GM23338 (cell line): Measurements from ENCODE around the gene WWC1. TPM values are rescaled to one million over a fixed set of nuclear protein-coding genes. Genes with fewer than 3 reads are reported as not detected.

Experiments used
- ATAC-seq: fragments of 200-7000 bp; cut with Tn5 transposase; 3 replicates; pipeline ENCODE4 v1.9.1; 2020
- DNase-seq: peaks from one replicate; pipeline ENCODE4 v3.0.0-alpha.2; 2015; ENCODE audit warnings: low spot score
- H2AFZ ChIP-seq: fragments of 200-600 bp; sonication (generic); 2 replicates; pipeline ENCODE4 v1.8.0; 2016; ENCODE audit warnings: antibody characterized with exemption, mild to moderate bottlenecking, moderate library complexity
- H3F3A ChIP-seq: fragments of 200-600 bp; sonication (generic); replicated peaks from 2 replicates; pipeline ENCODE4 v1.8.0; 2017; ENCODE audit warnings: antibody characterized with exemption, mixed run types, low read depth
- H3K27ac ChIP-seq: fragments of 200-600 bp; sonication (generic); 2 replicates; pipeline ENCODE4 v1.6.1; 2016; ENCODE audit warnings: low read depth
- H3K27me3 ChIP-seq: fragments of 200-600 bp; sonication (generic); 2 replicates; pipeline ENCODE4 v1.8.0; 2016; ENCODE audit warnings: mild to moderate bottlenecking, mixed run types, moderate library complexity; ENCODE audit not compliant: insufficient read depth
- H3K36me3 ChIP-seq: fragments of 200-600 bp; sonication (generic); 2 replicates; pipeline ENCODE4 v1.8.0; 2016; ENCODE audit warnings: mild to moderate bottlenecking; ENCODE audit not compliant: insufficient read depth
- H3K4me1 ChIP-seq: fragments of 200-600 bp; sonication (generic); 2 replicates; pipeline ENCODE4 v1.8.0; 2016; ENCODE audit warnings: mild to moderate bottlenecking, moderate library complexity; ENCODE audit not compliant: insufficient read depth
- H3K4me2 ChIP-seq: fragments of 200-600 bp; sonication (generic); 2 replicates; pipeline ENCODE4 v1.7.1; 2017; ENCODE audit warnings: mixed run types
- H3K4me3 ChIP-seq: fragments of 200-600 bp; sonication (generic); 2 replicates; pipeline ENCODE4 v1.6.1; 2016; ENCODE audit warnings: mixed run types
- H3K79me2 ChIP-seq: fragments of 200-600 bp; sonication (generic); replicated peaks from 2 replicates; pipeline ENCODE4 v1.8.0; 2017; ENCODE audit warnings: mild to moderate bottlenecking; ENCODE audit not compliant: insufficient read depth
- H3K9me2 ChIP-seq: fragments of 200-600 bp; sonication (generic); 2 replicates; pipeline ENCODE4 v1.8.0; 2017; ENCODE audit not compliant: insufficient read depth
- H4K20me1 ChIP-seq: fragments of 200-600 bp; sonication (generic); replicated peaks from 2 replicates; pipeline ENCODE4 v1.8.0; 2017; ENCODE audit warnings: mild to moderate bottlenecking; ENCODE audit not compliant: insufficient read depth
- H3K27ac Mint-ChIP-seq: 2 replicates; pipeline ENCODE4 v1.8.0; 2020; ENCODE audit warnings: inconsistent platforms, mild to moderate bottlenecking, moderate library complexity, mixed read lengths
- H3K27me3 Mint-ChIP-seq: 3 replicates; pipeline ENCODE4 v1.8.0; 2022; ENCODE audit warnings: low read depth, mild to moderate bottlenecking, moderate library complexity, mixed read lengths, inconsistent platforms; ENCODE audit not compliant: insufficient read depth, poor library complexity
- H3K36me3 Mint-ChIP-seq: 3 replicates; pipeline ENCODE4 v1.8.0; 2021; ENCODE audit warnings: low read depth, mild to moderate bottlenecking, inconsistent platforms, moderate library complexity, mixed read lengths
- H3K4me1 Mint-ChIP-seq: 3 replicates; pipeline ENCODE4 v1.8.0; 2020; ENCODE audit warnings: mild to moderate bottlenecking, inconsistent platforms, mixed read lengths
- H3K4me3 Mint-ChIP-seq: 3 replicates; pipeline ENCODE4 v1.8.0; 2021; ENCODE audit warnings: moderate library complexity, mild to moderate bottlenecking, inconsistent platforms, mixed read lengths
- H3K9me3 Mint-ChIP-seq: 3 replicates; pipeline ENCODE4 v1.8.0; 2020; ENCODE audit warnings: moderate library complexity, mild to moderate bottlenecking, inconsistent platforms, mixed read lengths
- CREB1 ChIP-seq: fragments of 250-450 bp; sonication (Bioruptor Pico); IDR thresholded peaks from 2 replicates; pipeline ENCODE4 v1.5.0; 2020; ENCODE audit warnings: low read depth, mild to moderate bottlenecking, moderate library complexity
- EZH2phosphoT487 ChIP-seq: fragments of 200-600 bp; sonication (generic); IDR thresholded peaks from one replicate; pipeline ENCODE4 v1.8.1; 2018; ENCODE audit warnings: antibody characterized with exemption; ENCODE audit not compliant: unreplicated experiment
- JUNB ChIP-seq: IDR thresholded peaks from one replicate; pipeline ENCODE4 v1.6.1; 2016; ENCODE audit warnings: antibody characterized with exemption; ENCODE audit not compliant: unreplicated experiment
- POLR2AphosphoS5 ChIP-seq: IDR thresholded peaks from 2 replicates; pipeline ENCODE4 v1.6.1; 2016; ENCODE audit warnings: antibody characterized with exemption, low read depth
- STAT1 ChIP-seq: IDR thresholded peaks from one replicate; pipeline ENCODE4 v1.6.1; 2016; ENCODE audit warnings: antibody characterized with exemption; ENCODE audit not compliant: unreplicated experiment
- ZNF114 ChIP-seq: fragments of 250-450 bp; sonication (Bioruptor Pico); IDR thresholded peaks from 2 replicates; pipeline ENCODE4 v1.5.0; 2020; ENCODE audit warnings: mild to moderate bottlenecking, moderate library complexity
- ZNF331 ChIP-seq: fragments of 250-450 bp; sonication (Bioruptor Pico); IDR thresholded peaks from 2 replicates; pipeline ENCODE4 v1.5.0; 2020; ENCODE audit warnings: low read depth, mild to moderate bottlenecking, moderate library complexity
- polyA plus RNA-seq: library from polyadenylated mRNA; unstranded; fragments of >200 nt; fragmentation: Nextera tagmentation; extraction: Ambion mirVana; gene quantifications from 2 replicates; pipeline ENCODE4 v1.2.1, GENCODE V29; 2016
- total RNA-seq: library from RNA; depleted of rRNA; stranded (reverse); fragments of >200 nt; shearing (Covaris generic); gene quantifications from 2 replicates; pipeline ENCODE4 v1.2.3, GENCODE V29; 2014
- TF ChIP-seq, protein P1 (sequence below): fragments of 250-450 bp; sonication (Bioruptor Pico); IDR thresholded peaks from 2 replicates; pipeline ENCODE4 v1.5.0; 2020; ENCODE audit warnings: mild to moderate bottlenecking, moderate library complexity
- TF ChIP-seq, protein P2 (sequence below): IDR thresholded peaks from 2 replicates; pipeline ENCODE4 v1.6.1; 2016; ENCODE audit warnings: antibody characterized with exemption
- TF ChIP-seq, protein P3 (sequence below): IDR thresholded peaks from one replicate; pipeline ENCODE4 v1.6.1; 2018; ENCODE audit warnings: antibody characterized with exemption; ENCODE audit not compliant: unreplicated experiment
- TF ChIP-seq, protein P4 (sequence below), 2 experiments: fragments of 200-600 bp in 1 of 2; sonication (generic) in 1 of 2; conservative IDR thresholded peaks; 2 replicates each; pipeline versions ENCODE4 v1.5.1 to v1.6.1; 2016 to 2017; ENCODE audit warnings: antibody characterized with exemption in 2 of 2, low read depth in 2 of 2, mild to moderate bottlenecking in 2 of 2, moderate library complexity in 1 of 2

The WWC1 gene
- total and polyA plus RNA-seq, 2 experiments from 2014 or later = 25.4 to 27.8 TPM

DNA sequence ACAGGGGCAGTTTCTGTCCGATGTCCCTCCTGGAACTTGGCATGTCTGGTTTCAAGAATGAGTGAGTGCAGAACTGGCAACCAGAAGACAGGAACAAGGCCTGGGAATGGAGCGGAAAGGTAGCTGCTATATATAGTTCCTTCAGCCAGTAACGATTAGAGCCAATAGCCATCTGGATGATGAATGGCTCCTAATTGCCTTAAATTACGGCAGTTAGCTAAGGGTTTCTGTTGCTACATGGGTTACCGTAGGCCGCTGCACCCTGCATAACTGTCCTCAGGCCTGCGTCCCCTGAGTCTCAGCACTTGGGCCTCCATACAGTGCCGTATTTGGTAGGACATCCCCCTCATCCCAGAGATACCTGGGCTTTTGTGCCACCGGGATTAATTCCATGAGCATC is 29.4 kb downstream of the WWC1 start (continued):
- TF ChIP-seq, protein P1, sequence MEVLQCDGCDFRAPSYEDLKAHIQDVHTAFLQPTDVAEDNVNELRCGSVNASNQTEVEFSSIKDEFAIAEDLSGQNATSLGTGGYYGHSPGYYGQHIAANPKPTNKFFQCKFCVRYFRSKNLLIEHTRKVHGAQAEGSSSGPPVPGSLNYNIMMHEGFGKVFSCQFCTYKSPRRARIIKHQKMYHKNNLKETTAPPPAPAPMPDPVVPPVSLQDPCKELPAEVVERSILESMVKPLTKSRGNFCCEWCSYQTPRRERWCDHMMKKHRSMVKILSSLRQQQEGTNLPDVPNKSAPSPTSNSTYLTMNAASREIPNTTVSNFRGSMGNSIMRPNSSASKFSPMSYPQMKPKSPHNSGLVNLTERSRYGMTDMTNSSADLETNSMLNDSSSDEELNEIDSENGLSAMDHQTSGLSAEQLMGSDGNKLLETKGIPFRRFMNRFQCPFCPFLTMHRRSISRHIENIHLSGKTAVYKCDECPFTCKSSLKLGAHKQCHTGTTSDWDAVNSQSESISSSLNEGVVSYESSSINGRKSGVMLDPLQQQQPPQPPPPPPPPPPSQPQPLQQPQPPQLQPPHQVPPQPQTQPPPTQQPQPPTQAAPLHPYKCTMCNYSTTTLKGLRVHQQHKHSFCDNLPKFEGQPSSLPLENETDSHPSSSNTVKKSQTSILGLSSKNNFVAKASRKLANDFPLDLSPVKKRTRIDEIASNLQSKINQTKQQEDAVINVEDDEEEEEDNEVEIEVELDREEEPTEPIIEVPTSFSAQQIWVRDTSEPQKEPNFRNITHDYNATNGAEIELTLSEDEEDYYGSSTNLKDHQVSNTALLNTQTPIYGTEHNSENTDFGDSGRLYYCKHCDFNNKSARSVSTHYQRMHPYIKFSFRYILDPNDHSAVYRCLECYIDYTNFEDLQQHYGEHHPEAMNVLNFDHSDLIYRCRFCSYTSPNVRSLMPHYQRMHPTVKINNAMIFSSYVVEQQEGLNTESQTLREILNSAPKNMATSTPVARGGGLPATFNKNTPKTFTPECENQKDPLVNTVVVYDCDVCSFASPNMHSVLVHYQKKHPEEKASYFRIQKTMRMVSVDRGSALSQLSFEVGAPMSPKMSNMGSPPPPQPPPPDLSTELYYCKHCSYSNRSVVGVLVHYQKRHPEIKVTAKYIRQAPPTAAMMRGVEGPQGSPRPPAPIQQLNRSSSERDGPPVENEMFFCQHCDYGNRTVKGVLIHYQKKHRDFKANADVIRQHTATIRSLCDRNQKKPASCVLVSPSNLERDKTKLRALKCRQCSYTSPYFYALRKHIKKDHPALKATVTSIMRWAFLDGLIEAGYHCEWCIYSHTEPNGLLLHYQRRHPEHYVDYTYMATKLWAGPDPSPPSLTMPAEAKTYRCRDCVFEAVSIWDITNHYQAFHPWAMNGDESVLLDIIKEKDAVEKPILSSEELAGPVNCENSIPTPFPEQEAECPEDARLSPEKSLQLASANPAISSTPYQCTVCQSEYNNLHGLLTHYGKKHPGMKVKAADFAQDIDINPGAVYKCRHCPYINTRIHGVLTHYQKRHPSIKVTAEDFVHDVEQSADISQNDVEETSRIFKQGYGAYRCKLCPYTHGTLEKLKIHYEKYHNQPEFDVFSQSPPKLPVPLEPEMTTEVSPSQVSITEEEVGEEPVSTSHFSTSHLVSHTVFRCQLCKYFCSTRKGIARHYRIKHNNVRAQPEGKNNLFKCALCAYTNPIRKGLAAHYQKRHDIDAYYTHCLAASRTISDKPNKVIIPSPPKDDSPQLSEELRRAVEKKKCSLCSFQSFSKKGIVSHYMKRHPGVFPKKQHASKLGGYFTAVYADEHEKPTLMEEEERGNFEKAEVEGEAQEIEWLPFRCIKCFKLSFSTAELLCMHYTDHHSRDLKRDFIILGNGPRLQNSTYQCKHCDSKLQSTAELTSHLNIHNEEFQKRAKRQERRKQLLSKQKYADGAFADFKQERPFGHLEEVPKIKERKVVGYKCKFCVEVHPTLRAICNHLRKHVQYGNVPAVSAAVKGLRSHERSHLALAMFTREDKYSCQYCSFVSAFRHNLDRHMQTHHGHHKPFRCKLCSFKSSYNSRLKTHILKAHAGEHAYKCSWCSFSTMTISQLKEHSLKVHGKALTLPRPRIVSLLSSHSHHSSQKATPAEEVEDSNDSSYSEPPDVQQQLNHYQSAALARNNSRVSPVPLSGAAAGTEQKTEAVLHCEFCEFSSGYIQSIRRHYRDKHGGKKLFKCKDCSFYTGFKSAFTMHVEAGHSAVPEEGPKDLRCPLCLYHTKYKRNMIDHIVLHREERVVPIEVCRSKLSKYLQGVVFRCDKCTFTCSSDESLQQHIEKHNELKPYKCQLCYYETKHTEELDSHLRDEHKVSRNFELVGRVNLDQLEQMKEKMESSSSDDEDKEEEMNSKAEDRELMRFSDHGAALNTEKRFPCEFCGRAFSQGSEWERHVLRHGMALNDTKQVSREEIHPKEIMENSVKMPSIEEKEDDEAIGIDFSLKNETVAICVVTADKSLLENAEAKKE = no peak
- TF ChIP-seq POLR2AphosphoS5 (no peak), STAT1 (no peak), ZNF114 (CRISPR knock-in tag) (no peak)
- TF ChIP-seq, protein P2, sequence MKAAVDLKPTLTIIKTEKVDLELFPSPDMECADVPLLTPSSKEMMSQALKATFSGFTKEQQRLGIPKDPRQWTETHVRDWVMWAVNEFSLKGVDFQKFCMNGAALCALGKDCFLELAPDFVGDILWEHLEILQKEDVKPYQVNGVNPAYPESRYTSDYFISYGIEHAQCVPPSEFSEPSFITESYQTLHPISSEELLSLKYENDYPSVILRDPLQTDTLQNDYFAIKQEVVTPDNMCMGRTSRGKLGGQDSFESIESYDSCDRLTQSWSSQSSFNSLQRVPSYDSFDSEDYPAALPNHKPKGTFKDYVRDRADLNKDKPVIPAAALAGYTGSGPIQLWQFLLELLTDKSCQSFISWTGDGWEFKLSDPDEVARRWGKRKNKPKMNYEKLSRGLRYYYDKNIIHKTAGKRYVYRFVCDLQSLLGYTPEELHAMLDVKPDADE = no peak

DNA sequence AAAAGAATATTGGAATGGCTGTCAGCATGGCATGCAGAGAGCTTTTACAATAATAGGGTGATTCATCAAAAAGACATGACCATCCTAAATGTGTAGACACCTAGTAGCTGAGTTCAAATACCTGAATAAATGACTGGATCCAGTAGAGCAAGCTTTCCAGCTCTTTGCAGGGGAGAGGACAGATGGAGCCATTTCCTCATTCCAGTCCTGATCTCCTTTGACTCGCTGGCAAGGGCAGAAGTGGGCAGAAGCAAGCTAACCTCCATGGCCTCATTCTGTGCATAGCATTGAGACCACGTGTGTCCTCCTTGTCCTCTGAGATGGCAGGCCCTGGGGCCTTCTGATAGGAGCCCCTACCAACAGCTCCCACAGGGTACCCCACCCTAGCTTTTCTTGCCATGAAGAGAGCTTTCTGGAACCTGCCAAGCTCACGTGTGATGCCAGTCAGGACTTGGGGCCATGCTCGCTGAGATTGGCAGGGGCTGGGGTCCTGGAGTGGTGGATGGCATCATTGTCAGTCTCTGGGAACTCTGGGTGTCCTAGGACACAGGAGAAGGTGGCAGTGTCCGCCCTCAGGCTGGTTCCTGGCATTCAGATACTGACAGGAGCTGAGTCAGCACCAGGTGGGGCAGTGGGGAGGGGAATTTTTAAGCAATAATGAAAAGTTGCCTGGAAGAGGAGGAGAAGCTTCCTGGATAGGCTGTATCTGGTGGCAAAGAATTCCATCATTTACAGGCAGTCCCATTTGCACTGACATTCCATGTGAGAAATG is 33.6 kb downstream of the WWC1 start:
- peaks cover 8% of the 10 kb centered on the region for H3F3A ChIP-seq
- no peak overlapping the region for H2AFZ ChIP-seq
- no peaks in the 10 kb centered on the region for H3K9me3 Mint-ChIP-seq
- no peaks in the 10 kb centered on the region for H3K36me3 ChIP-seq
- no peak overlapping the region for H3K4me3 ChIP-seq
- peaks cover 3% of the 10 kb centered on the region for H3K27me3 Mint-ChIP-seq
- ATAC-seq (no peak), DNase-seq (no peak)
- no peak overlapping the region for H3K27ac Mint-ChIP-seq
- peaks cover 45% of the 10 kb centered on the region for H3K4me1 Mint-ChIP-seq
- H3K27ac ChIP-seq = no peak overlapping the region
- H3K4me2 ChIP-seq = no peak overlapping the region
- peaks cover 69% of the 10 kb centered on the region for H3K79me2 ChIP-seq
- no peaks in the 10 kb centered on the region for H3K9me2 ChIP-seq
- H3K4me3 Mint-ChIP-seq = no peak overlapping the region
- H3K27me3 ChIP-seq = no peaks in the 10 kb centered on the region
- peaks cover 13% of the 10 kb centered on the region; the same call in 1 of the 2 replicates for H4K20me1 ChIP-seq
- peaks cover 31% of the 10 kb centered on the region for H3K4me1 ChIP-seq
- H3K36me3 Mint-ChIP-seq = no peaks in the 10 kb centered on the region
- TF ChIP-seq, protein P3, sequence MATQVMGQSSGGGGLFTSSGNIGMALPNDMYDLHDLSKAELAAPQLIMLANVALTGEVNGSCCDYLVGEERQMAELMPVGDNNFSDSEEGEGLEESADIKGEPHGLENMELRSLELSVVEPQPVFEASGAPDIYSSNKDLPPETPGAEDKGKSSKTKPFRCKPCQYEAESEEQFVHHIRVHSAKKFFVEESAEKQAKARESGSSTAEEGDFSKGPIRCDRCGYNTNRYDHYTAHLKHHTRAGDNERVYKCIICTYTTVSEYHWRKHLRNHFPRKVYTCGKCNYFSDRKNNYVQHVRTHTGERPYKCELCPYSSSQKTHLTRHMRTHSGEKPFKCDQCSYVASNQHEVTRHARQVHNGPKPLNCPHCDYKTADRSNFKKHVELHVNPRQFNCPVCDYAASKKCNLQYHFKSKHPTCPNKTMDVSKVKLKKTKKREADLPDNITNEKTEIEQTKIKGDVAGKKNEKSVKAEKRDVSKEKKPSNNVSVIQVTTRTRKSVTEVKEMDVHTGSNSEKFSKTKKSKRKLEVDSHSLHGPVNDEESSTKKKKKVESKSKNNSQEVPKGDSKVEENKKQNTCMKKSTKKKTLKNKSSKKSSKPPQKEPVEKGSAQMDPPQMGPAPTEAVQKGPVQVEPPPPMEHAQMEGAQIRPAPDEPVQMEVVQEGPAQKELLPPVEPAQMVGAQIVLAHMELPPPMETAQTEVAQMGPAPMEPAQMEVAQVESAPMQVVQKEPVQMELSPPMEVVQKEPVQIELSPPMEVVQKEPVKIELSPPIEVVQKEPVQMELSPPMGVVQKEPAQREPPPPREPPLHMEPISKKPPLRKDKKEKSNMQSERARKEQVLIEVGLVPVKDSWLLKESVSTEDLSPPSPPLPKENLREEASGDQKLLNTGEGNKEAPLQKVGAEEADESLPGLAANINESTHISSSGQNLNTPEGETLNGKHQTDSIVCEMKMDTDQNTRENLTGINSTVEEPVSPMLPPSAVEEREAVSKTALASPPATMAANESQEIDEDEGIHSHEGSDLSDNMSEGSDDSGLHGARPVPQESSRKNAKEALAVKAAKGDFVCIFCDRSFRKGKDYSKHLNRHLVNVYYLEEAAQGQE = no peak
- TF ChIP-seq EZH2phosphoT487 (no peak), JUNB (no peak), ZNF331 (no peak), CREB1 (CRISPR knock-in tag) (no peak)
- TF ChIP-seq, protein P2 = no peak
- TF ChIP-seq, protein P4, sequence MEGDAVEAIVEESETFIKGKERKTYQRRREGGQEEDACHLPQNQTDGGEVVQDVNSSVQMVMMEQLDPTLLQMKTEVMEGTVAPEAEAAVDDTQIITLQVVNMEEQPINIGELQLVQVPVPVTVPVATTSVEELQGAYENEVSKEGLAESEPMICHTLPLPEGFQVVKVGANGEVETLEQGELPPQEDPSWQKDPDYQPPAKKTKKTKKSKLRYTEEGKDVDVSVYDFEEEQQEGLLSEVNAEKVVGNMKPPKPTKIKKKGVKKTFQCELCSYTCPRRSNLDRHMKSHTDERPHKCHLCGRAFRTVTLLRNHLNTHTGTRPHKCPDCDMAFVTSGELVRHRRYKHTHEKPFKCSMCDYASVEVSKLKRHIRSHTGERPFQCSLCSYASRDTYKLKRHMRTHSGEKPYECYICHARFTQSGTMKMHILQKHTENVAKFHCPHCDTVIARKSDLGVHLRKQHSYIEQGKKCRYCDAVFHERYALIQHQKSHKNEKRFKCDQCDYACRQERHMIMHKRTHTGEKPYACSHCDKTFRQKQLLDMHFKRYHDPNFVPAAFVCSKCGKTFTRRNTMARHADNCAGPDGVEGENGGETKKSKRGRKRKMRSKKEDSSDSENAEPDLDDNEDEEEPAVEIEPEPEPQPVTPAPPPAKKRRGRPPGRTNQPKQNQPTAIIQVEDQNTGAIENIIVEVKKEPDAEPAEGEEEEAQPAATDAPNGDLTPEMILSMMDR (conservative IDR thresholded peaks at IDR 0.05; ENCODE audit: low read depth in 2 of 2) = no peak
